ENCODE results near the gene CRIP2.

CRIP2 gene

GRCh38 chr14:105489542-105490266, 15.1 kb downstream of the CRIP2 start:
- DNase-seq = peak; percentile 96

GRCh38 chr14:105490267-105490571, 15.6 kb downstream of the CRIP2 start:
- no peak for DNase-seq

GRCh38 chr14:105490572-105491365, 16.1 kb downstream of the CRIP2 start, which contains the start of gene TEDC1:
Gene TEDC1, plus strand, starts transcription at chr14:105491246. Its CDS starts 130 bp downstream, at chr14:105491376.
- peak; percentile 100 for DNase-seq

- DNase-seq = peak; percentile 68
Observed at GRCh38 chr14:105491366-105491973, 16.8 kb downstream of the CRIP2 start.

- no peak for DNase-seq
Observed at GRCh38 chr14:105492031-105492970, 17.7 kb downstream of the CRIP2 start.

- DNase-seq = no peak
Observed at GRCh38 chr14:105492971-105493871, 18.6 kb downstream of the CRIP2 start.

- no peak for DNase-seq
Observed at GRCh38 chr14:105493921-105494605, 19.4 kb downstream of the CRIP2 start.

- DNase-seq = no peak
Observed at GRCh38 chr14:105494606-105494929, 19.9 kb downstream of the CRIP2 start.

- no peak for DNase-seq
Observed at GRCh38 chr14:105495101-105495989, 20.7 kb downstream of the CRIP2 start.

- no peak for DNase-seq
Observed at GRCh38 chr14:105495990-105496830, 21.6 kb downstream of the CRIP2 start.

GRCh38 chr14:105496831-105497591, 22.4 kb downstream of the CRIP2 start:
- no peak for DNase-seq

- DNase-seq = no peak
Observed at GRCh38 chr14:105497671-105498429, 23.2 kb downstream of the CRIP2 start.

GRCh38 chr14:105498430-105499255, 24.0 kb downstream of the CRIP2 start:
- DNase-seq = no peak

GRCh38 chr14:105499256-105500035, 24.8 kb downstream of the CRIP2 start:
- no peak for DNase-seq

- no peak for DNase-seq
Observed at GRCh38 chr14:105500036-105500725, 25.6 kb downstream of the CRIP2 start.
